NB4 (cell line): ENCODE data around the gene ZCCHC3.

Experiments used
- POLR2A ChIP-seq: IDR thresholded peaks from 2 replicates; pipeline ENCODE4 v1.6.1; 2011; ENCODE audit warnings: mild to moderate bottlenecking; ENCODE audit not compliant: insufficient read length; ENCODE audit errors: extremely low read depth
- TF ChIP-seq, protein P1 (sequence below): IDR thresholded peaks from one replicate; pipeline ENCODE4 v1.5.1; 2012; ENCODE audit warnings: low read depth, low read length

DNA sequence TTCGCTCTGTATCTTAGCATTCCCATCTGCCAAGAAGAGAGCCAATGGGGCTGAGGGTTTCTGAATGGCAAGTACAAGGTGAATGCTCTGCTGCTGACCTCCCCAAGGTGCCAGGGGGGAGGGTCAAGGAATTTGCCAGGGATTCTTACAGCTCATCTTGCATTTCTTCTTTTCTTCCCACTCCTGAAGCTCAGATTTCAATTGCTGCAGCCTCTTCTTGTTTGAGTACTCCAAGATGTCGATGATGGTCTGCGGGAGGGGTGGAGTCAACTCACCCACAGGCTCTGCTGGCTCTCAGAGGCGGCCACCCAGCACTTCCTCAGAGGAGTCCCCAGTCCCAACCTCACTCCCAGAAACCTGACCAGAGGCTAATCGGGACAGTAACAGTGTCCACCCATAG, 19.2 kb upstream of the ZCCHC3 start:
- TF ChIP-seq POLR2A: no peak
- TF ChIP-seq, protein P1, sequence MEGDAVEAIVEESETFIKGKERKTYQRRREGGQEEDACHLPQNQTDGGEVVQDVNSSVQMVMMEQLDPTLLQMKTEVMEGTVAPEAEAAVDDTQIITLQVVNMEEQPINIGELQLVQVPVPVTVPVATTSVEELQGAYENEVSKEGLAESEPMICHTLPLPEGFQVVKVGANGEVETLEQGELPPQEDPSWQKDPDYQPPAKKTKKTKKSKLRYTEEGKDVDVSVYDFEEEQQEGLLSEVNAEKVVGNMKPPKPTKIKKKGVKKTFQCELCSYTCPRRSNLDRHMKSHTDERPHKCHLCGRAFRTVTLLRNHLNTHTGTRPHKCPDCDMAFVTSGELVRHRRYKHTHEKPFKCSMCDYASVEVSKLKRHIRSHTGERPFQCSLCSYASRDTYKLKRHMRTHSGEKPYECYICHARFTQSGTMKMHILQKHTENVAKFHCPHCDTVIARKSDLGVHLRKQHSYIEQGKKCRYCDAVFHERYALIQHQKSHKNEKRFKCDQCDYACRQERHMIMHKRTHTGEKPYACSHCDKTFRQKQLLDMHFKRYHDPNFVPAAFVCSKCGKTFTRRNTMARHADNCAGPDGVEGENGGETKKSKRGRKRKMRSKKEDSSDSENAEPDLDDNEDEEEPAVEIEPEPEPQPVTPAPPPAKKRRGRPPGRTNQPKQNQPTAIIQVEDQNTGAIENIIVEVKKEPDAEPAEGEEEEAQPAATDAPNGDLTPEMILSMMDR: no peak
